Activated CD4-positive, alpha-beta T cell treated with anti-CD3 and anti-CD28 coated beads, Interleukin-2, amount 50 U/mL, for 24 hours (primary cell): Measurements from ENCODE around the gene CYP4A22.
"Not testable (repeated sequence)": the region's sequence is repeated elsewhere in the genome, so short reads cannot be mapped to it uniquely, and the experiment has no call there.

Experiments
- DNase-seq, 2 donors: peaks; one replicate each; pipeline ENCODE4 v3.0.0-alpha.2; 2020; ENCODE audit warnings: low read depth in 1 of 2, low spot score in 1 of 2

The CYP4A22 gene

GRCh38 chr1:47156457-47156856 is 19.2 kb downstream of the CYP4A22 start:
- DNase-seq, result not testable (repeated sequence)

GRCh38 chr1:47157957-47158356 is 20.7 kb downstream of the CYP4A22 start:
- not testable (repeated sequence) for DNase-seq

GRCh38 chr1:47160716-47161115 is 23.5 kb downstream of the CYP4A22 start:
- DNase-seq, result no peak

- no peak for DNase-seq
Observed at GRCh38 chr1:47161298-47162040, 24.2 kb downstream of the CYP4A22 start.

- no peak for DNase-seq
Observed at GRCh38 chr1:47164552-47164951, 27.3 kb downstream of the CYP4A22 start.

GRCh38 chr1:47172782-47173181 is 35.5 kb downstream of the CYP4A22 start:
- DNase-seq, result no peak

- no peak for DNase-seq
Observed at GRCh38 chr1:47174656-47175020, 37.4 kb downstream of the CYP4A22 start.

GRCh38 chr1:47175227-47175934 is 38.1 kb downstream of the CYP4A22 start:
- DNase-seq, result peak in 1 of 2 donors; percentile 30

- no peak for DNase-seq
Observed at GRCh38 chr1:47178020-47178419, 40.8 kb downstream of the CYP4A22 start.

- DNase-seq, result no peak
Observed at GRCh38 chr1:47178654-47179016, 41.4 kb downstream of the CYP4A22 start.

- peak; percentile 60 to 69 for DNase-seq
Observed at GRCh38 chr1:47179017-47179987, 42.1 kb downstream of the CYP4A22 start.

GRCh38 chr1:47179988-47180563 is 42.8 kb downstream of the CYP4A22 start:
- no peak for DNase-seq

GRCh38 chr1:47180603-47181094 is 43.4 kb downstream of the CYP4A22 start:
- no peak for DNase-seq

- DNase-seq, result no peak
Observed at GRCh38 chr1:47181095-47181954, 44.1 kb downstream of the CYP4A22 start.

GRCh38 chr1:47181955-47182675 is 44.9 kb downstream of the CYP4A22 start:
- no peak for DNase-seq

GRCh38 chr1:47182676-47183235 is 45.5 kb downstream of the CYP4A22 start:
- DNase-seq, result no peak

- DNase-seq, result no peak
Observed at GRCh38 chr1:47183308-47184089, 46.3 kb downstream of the CYP4A22 start.

- no peak for DNase-seq
Observed at GRCh38 chr1:47184090-47184821, 47.0 kb downstream of the CYP4A22 start.
